ENCODE measurements around the gene RC3H1. TPM values are rescaled to one million over a fixed set of nuclear protein-coding genes. Genes with fewer than 3 reads are reported as not detected.

RC3H1 gene
- total and polyA plus RNA-seq, 5 donors from 2014 or later, result 2.8 to 54.7 (median 5.9) TPM

Other genes starting within 250 kb of the RC3H1 start
- gene DARS2, start 197.7 kb downstream of the RC3H1 start, total RNA-seq, result 4.8 TPM
- 10 to 100 TPM in 1 of 4 donors, 1 to 10 TPM in 3; 8.9 to 12.5 (median 9.3) TPM for gene DARS2, start 197.7 kb downstream of the RC3H1 start, polyA plus RNA-seq
- gene CENPL, start 197.5 kb downstream of the RC3H1 start, total RNA-seq, result 10.2 TPM
- 10 to 100 TPM in 1 of 4 donors, 1 to 10 TPM in 3; 6.7 to 10.0 (median 8.0) TPM for gene CENPL, start 197.5 kb downstream of the RC3H1 start, polyA plus RNA-seq
- gene GAS5, start 154.4 kb downstream of the RC3H1 start, total RNA-seq, result 511 TPM
- gene GAS5, start 154.4 kb downstream of the RC3H1 start, polyA plus RNA-seq, result 100 to 1,000 TPM; 279 to 452 (median 362) TPM
- 20.3 TPM for gene ZBTB37, start 154.0 kb downstream of the RC3H1 start, total RNA-seq
- 1 to 10 TPM in 2 of 4 donors, under 1 TPM in 2; 0.78 to 1.8 (median 0.97) TPM for gene ZBTB37, start 154.0 kb downstream of the RC3H1 start, polyA plus RNA-seq
- not detected for gene SERPINC1, start 105.0 kb downstream of the RC3H1 start, total RNA-seq
- gene SERPINC1, start 105.0 kb downstream of the RC3H1 start, polyA plus RNA-seq, result not detected
- 118 TPM for gene RABGAP1L, start 137.2 kb upstream of the RC3H1 start, total RNA-seq
- 10 to 100 TPM; 69.7 to 92.6 (median 78.9) TPM for gene RABGAP1L, start 137.2 kb upstream of the RC3H1 start, polyA plus RNA-seq